ENCODE results near the gene ADAM12.
"Not testable (repeated sequence)": the region's sequence is repeated elsewhere in the genome, so short reads cannot be mapped to it uniquely, and the experiment has no call there.

Gene ADAM12

DNA sequence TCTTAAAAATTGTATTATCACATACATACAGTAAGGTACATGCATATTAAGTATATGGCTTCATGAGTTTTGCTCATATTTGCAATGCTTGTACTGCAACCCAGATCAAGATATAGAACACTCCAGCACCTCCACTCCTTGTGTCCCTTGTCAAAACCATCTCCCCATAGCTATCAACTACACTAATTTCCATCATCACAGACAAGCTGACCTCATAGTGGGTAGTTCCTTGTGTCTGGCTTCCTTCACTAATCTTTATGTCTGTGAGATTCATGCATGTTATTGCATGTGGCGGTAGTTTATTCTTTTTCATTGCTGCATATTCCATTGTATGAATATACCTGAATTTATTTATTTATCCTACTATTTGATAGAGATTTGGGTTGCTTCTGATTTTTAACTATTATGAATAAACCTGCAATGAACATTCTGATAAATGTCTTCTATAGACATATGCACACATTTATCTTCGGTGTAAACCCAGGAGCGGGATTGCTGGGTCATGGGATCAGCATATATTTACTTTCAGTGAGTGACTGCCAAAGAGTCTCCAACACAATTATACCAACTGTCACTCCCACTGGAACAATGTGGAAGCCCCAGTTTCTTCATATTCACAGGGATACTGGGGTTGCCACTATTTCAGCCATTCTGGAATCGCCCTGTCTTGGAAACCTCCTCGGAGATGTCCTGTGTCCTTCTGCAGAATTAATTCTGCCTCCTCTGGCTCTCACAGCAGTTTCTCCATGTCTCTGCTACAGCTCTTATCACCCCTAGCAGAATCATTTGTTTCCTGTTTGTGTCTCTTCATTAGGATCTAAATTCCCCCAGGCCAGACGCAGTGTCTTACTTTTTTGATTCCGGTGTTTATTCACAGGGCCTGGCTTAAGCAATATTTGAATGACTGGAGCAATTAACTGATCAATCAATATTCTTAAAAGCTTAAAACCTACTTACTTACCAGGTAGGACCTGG, 14.7 kb upstream of the ADAM12 start:
- no peak for DNase-seq

DNA sequence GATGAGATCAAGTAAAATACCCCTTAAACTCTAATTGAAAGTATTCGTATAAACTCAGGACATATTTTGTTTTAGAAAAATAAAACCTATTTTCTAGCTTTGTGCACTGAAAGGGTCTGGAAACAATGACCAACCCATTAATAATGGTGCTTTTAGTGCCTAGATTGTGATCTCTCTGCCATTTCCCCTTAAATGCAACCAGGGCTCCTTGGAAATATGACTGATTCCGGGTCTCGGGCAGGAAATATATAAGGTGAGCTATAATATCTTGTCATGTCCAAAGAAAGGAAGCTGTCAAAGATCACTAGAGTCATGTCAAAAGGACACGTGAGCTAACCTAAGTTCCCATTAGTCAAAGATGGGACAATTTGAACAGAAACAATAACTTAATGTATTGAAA, 12.4 kb upstream of the ADAM12 start:
- DNase-seq, result no peak

DNA sequence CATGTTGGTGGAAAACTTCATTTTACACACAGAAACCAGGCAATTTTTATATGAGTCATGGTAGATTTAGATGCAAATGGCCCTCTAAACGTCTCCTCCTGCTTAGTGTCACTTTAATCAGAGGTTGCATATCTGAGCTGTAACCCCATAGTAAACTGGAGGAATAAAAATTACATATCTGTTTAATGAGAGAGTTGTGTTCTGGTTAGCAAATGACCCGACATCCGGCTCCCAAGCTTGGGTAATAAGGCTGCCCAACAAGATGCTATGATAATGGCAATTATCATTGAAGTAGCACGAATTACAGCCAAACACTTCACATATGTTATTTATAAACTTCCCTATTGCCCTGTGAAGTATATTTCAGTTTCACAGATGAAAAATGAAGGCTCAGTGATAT, 10.6 kb upstream of the ADAM12 start:
- DNase-seq, result no peak

DNA sequence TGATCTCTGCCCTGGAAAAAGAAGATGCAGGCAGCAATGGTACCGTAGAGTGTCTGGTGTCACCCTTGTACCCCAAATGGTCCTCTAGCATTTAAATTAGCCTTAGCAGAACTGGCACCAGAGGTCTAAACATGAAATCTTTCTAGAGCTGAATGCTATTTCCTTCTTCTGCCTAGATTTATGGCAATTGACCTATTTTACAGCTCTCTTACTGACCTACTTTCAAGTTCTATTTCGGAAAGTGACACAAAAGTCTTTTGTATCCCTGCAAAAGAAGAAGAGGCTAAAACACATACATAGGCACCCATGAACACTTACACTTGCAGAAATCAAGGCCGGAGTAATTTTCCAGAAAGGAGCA, 10.1 kb upstream of the ADAM12 start:
- DNase-seq, result no peak

DNA sequence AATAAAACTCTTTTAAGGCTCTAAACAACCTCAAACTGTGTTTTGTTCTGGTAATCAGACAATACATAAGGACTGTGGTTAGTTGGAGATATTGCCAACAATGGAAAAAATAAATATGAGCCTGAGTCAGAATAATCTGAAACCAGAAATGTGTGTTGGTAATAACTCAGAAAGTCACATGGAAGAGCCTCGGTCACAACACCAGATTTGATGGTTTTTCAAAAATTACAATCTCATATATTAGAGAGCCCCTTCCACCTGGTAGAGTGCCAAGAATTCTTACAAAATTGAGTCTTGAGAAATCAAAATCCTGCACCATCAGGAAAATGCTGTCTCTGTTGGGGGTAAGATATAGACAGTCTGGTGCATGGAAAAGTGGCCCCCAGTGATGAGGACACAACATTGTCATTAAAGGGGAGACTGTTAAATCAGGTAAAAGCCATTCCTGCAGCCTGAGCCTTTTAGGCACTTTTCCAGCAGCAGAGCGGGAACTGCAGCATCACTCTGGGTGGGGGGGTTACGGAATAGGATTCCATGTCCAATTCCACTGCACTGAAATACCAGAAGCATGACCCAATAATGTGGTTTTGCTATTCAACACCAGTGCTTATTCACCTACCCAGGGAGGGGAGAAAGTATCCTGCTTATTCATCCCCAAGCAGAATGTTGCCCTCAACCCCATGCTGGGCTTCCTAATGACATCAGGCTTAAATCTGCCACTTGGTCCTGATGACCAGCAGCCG, 9.5 kb upstream of the ADAM12 start:
- no peak for DNase-seq

DNA sequence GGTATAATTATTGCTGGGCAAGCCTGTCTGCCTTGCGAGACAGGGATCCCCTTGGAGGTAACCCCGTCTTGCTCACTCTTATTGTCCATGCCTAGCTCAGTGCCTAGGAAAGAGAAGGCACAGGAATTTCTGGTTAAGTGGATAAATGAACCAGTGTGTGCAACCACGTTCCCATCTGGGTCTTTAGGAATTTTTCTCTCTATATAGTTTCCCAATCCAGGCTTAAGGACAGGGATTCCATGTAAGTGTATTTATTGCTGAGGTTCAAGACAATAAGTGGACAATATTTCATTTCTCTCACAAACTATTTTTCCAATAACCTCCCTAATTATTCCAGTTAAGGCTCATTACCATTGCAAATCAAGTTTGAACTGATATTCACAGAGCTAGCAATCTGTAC, 8.9 kb upstream of the ADAM12 start:
- DNase-seq, result no peak

DNA sequence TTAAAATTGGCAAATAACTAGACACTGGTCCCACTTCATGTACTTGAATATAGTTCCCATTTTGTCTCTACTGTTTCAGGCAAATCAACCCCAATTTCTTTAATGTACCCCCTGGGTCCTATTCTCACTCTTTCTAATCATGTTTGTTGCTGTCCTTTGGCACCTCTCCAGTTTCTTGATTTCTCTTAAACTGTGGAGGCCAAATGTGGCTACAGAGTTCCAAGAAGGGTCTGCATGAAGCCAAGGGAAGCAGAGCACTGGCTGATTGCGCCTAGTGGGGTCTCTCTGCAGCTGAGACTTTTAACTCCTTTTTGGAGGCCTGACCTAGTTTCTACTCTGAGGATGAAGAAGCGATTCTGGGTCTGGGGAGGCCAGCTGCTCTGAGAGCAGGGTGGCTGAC, 6.7 kb upstream of the ADAM12 start:
- DNase-seq, result no peak

DNA sequence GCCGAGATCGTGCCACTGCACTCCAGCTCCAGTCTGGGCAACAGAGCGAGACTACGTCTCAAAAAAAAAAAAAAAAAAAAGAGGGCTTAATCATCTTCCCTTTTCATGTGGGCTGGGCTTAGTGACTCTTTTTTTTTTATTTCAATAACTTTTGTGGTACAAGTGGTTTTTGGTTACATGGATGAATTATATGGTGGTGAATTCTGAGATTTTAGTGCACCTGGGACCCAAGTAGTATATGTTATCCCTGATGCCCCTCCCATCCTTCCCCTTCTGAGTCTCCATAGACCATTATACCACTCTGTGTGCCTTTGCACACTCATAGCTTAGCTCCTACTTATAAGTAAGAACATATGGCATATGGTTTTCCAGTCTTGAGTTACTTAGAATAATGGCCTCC, 4.8 kb upstream of the ADAM12 start:
- DNase-seq, result no peak

DNA sequence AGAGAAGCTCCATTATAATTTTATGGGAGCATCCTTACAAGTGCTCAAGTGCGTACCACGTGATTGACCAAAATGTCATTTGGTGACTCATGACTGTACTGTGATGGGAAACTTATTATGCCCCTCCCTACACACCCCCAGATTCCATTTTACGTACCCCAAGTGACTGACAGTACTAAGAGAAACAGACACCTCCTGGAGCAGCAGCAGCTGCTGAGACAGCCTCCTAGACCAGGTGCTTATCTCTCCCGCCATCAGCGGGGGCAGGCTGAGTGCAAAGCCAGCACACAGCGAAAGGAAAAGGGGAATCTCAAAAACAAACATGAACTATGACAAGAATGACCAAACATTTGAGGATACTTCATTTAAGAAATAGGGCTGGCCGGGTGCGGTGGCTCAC, 4.2 kb upstream of the ADAM12 start:
- DNase-seq, result no peak

DNA sequence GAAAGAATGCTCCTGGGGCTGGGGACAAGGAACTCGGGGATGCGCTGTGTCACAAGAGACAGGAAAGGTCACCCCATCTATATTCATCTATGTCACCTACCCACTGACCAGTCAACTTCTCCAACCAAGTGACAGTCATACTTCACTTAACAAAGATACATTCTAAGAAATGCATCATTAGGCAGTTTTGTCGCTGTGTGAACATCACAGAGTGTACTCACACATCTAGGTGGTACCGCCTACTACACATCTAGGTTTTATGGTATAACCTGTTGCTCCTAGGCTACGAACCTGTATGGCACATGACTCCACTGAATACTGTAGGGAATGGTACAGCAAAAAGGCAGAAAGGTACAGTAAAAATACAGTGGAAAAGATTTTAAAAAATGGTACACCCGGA, 3.8 kb upstream of the ADAM12 start:
- DNase-seq, result no peak

DNA sequence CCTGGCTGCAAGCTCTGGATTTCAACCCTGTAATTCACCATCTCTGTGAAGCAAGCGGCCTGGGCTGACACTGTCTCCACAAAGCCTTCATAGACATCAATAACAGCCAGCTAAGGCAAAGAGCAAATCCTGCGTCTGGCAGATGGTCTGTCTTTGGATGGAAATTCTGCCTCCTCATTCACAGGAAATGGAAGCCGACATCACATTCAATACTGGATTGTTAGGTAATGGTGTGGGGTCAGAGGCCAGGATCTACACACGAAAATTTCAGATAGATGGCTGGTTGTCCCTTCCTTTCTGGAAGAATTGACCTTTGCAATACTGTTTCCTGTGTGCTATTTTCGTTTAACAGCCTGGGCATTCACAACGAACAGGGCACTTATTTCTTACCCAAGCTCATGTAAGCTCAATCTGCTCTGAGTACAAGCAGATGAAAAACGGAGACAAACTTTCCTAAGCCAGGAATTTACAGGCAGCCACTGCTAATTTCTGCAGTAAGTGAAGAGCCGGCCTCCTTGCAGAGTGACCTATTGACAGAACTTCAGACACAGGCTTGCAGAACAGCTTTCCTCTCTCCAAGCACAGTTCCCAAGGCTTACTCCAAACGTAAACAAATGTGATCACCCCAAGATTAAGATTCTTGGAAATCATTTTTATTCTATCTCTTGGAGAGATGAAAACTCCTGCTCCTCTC, 3.1 kb upstream of the ADAM12 start:
- no peak for DNase-seq

DNA sequence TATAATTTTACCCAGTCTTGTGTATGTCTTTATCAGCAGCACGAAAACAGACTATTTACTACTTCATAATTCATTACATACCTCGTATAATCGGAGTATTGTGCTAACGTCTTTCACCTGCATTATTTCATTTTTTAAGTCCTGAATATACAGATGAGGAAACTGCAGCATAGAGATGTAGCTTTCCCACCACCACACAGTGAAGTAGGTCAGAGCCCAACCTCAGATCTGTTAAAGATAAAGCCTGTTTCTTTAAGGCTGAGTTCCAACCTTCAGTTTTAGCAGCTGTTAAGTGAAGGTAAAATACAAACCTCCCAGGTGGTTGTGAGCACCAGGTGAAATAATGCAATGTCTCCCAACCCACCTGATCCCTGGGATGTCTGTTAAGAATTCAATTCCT, 2.0 kb upstream of the ADAM12 start:
- DNase-seq, result no peak

DNA sequence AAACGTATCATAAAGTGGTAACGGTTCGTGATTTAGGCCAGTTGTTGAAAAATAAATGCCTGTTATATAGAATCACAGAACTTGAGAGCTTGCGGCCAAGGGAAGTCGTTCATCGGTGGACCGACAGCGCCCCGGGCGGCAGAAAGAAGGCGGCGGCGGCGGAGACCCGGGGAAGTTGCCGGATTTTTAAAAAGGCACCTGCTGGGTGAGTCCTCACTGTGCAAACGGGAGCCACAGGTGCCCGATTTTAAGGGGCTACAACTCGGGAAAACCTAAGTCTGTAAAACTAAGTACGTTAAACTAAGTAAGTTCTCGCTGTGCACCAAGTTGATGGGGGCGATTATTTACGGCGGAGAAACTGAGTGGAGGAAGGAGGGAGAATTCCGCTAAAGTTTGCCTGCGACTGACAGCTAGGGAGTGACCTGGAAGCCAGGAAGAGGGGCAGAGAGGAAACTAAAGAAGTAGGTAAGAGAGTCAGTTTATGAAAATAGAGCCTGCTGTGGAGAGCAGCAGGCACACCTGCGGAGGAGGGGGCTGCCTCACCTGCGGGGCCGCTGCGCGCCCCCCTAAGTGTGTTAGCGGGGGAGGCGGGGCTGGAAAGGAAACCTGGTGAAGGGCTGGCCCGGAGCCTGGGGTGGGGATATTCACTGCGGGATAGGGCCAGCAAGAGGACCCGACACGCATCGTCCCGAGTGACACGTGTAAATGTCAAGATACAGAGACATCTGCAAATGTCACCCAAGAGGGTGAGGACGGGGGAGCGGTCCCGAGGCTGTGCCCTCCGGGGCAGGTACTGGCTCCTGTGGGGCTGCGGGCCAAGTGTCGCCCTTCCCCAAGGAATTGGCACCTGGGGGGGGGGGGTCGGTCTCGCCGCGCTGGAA, 996 bp downstream of the ADAM12 start:
- DNase-seq, result no peak

DNA sequence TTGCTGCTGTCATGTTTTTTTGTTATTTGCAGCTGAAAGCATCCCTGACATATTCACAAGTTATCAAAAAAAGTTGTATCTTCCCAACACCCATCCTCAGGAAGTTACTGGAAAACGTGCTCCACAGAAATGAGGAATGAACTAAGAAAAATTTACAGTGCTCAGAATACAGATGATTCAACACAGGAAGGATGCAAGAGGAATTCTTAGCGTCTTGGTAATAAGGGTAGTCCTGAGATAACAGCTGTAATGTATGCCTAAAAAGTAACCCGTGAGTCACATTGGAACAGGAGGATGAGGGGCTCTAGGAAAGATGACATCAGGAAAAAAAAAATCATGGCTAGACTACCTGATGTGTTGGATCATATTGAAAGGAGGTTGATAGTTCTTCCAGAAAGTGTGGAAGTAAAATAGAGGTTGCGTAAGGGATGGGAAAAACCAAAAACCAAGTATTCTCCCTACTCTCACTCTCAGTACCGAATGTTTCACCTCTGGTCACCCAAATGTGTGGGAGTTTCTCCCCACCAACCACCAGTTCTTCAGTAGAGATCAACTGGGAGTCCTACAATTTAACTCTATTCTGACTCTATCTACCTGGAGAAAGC, 3.9 kb downstream of the ADAM12 start:
- no peak for DNase-seq

DNA sequence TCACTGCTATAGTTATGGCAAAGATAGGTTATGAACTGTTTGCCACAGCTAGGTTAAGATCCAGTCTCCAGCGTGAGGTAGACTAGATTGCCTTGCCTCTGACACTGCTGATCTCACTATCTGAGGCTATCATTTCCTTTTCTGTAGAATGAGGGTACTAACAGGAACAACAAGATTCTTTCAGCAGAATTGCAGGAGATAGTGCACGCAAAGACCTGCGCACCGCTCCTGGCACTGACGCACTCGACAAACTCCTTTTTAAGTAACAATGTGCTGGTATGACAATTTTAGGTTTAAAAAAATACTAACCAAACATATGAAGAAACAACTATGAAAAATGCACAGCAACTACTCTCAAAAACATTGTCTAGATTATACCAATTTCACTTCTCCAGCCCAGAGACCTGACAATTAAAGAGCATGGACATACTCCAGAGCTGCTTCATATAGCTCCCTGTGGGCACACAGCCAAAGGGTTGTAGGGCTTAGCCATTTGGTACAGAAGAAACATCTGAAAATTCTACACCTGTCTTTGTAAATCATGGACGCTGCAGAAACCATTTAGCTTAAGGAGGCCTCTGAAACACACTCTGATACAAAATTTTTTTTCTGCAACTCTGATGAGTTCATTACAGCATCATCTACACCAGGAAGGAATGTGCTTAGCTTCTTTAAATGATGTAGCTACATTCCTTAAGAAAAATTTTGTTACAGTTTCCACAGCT, 7.8 kb downstream of the ADAM12 start:
- no peak for DNase-seq

DNA sequence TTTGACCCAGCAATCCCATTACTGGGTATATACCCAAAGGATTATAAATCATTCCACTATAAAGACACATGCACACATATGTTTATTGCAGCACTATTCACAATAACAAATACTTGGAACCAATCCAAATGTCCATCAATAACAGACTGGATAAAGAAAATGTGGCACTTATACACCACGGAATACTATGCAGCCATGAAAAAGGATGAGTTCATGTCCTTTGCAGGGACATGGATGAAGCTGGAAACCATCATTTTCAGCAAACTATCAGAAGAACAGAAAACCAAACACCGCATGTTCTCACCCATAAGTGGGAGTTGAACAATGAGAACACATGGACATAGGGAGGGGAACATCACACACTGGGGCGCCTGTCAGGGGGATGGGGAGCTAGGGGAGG, 9.1 kb downstream of the ADAM12 start:
- not testable (repeated sequence) for DNase-seq

DNA sequence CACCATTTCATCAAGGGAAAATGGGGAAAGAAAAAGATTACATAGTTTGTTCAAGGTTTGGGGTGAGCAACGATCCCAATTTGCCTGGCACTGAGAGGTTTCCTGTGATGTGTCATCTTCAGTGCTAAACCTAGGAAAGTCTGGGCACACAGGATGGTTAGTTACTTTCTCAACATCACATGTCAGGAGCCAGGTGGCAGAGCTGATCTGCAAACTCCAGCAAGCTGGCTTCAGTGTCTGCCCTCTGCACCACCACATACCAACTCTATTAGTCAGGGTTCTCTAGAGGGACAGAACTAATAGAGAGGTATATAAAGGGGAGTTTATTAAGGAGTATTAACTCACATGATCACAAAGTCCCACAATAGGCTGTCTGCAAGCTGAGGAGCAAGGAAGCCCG, 11.3 kb downstream of the ADAM12 start:
- no peak for DNase-seq

DNA sequence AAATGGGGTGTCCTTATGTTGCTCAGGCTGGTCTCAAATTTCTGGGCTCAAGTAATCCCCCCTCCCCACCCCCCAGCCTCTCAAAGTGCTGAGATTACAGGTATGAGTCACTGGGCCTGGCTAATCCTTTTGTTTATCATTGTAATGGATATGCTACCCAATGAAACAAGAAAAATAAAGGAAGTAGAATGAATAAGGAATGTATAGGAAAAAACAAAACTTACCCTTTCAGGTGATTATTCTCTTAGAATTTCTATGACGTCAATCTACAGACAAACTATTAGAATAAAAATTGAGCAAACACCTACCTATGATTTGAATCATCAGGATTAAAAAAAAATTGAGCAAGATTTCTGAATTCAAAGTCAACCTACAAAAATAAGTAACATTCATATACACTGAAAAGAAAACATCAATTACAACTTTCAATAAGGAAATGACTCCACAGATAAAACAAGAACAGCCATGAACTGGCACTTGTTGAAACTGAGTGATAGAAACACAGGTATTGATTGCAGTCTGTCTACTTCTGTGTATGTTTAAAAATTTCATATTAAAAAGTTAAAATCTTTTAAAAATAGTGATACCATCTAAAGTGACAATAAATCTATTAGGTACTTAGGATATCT, 12.2 kb downstream of the ADAM12 start:
- DNase-seq, result no peak

DNA sequence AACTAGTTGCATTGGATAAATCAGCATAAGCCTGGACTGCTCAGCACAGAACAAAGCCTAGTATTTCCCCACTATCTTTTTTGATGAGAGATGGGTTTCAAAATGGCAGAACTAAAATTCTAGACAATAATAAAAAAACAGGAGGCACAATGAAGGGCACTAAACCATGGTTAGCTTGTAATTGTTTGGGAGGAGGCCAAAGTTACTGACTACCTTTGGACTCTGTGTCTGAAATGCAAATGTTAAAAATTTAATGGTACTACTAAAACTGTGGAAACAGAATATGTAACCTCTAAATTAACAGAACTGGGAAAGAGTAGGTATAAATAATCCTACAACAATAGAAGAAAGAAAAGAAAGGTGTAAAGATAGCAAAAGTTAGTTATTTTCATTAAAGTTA, 13.0 kb downstream of the ADAM12 start:
- no peak for DNase-seq

DNA sequence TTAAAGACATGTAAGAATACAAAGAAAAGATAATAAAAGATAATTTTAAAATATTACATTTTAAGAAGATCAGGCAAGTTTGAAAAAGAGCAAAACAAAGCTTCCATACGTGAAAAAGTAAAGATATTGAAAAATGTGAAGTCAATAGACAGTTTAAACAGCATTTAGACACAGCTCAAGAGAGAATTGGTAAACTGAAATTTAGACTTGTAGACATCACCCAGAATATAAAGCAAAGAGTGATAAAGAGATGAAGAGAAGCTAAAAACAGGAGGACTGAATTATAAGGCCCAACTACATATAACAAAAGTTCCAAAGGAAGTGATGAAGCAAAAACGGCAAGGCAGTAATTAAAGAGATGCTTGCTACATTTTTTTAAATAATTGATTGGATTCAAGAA, 13.8 kb downstream of the ADAM12 start:
- DNase-seq, result no peak

DNA sequence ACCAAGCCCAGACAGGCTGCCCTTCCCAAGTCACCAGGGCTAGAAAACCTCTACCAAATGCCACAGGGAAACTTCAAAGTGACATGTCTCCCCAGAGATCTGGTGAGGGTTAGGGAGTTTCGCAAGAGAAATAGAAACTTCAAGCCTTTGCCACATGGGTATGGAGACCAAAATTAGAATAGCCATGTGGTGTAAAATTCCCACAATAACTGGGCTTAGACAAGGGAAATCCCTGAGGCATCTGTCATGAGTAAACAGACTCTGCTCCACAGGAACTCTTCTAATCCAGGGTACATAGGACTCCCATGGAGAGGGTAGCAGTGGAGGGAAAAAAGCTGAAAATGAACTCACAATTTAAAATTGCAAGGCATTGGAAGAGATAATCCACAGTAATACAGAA, 14.3 kb downstream of the ADAM12 start:
- DNase-seq, result no peak
